ENCODE results near the gene RAD51AP2.

The RAD51AP2 gene

GRCh38 chr2:17461087-17461475 is 57.2 kb downstream of the RAD51AP2 start:
- H3F3A ChIP-seq (ENCODE audit: control insufficient read depth, insufficient read depth) = peaks cover 13% of the 10 kb centered on the region

More at GRCh38 chr2:17461087-17461475, 57.2 kb downstream of the RAD51AP2 start:
- H3K79me2 ChIP-seq (ENCODE audit: control insufficient read depth, low read length) = no peaks in the 10 kb centered on the region
- H3K27ac ChIP-seq (ENCODE audit: low read depth, low read length) = peak overlapping the region; percentile 90
- TF ChIP-seq EZH2phosphoT487 (IDR thresholded peaks at IDR 0.05; ENCODE audit: borderline replicate concordance, low read length) (no peak), CTCF (IDR thresholded peaks at IDR 0.05; ENCODE audit: low read depth, low read length, poor library complexity, severe bottlenecking) (no peak)
- no peaks in the 10 kb centered on the region for H3K27me3 ChIP-seq (ENCODE audit: control insufficient read depth, low read length)
- H3K36me3 ChIP-seq (ENCODE audit: control insufficient read depth, low read length) = peaks cover 28% of the 10 kb centered on the region
- H3K9me3 ChIP-seq (ENCODE audit: control insufficient read depth, insufficient read depth, low read length) = peaks cover 15% of the 10 kb centered on the region
- no peaks in the 10 kb centered on the region for H4K20me1 ChIP-seq (ENCODE audit: control insufficient read depth, insufficient read depth, low read depth, low read length)
- no peaks in the 10 kb centered on the region for H3K9me2 ChIP-seq (replicated peaks; ENCODE audit: control insufficient read depth, low read length)
- peaks cover 64% of the 10 kb centered on the region for H3K4me1 ChIP-seq (ENCODE audit: control insufficient read depth, low read length)
- H3K4me2 ChIP-seq (ENCODE audit: low read length) = peak overlapping the region; percentile 55
- peak overlapping the region; percentile 52 for H3K4me3 ChIP-seq (ENCODE audit: low read length)

Data from DOHH2 (cell line).